Left renal cortex interstitium (tissue), 4 donors: ENCODE results near the gene PROSER1. TPM values are rescaled to one million over a fixed set of nuclear protein-coding genes. Genes with fewer than 3 reads are reported as not detected.
"Not testable (repeated sequence)": the region's sequence is repeated elsewhere in the genome, so short reads cannot be mapped to it uniquely, and the experiment has no call there.

Experiments used
- DNase-seq, 4 donors: peaks; one replicate each; pipeline ENCODE4 v3.0.0-alpha.2; 2013; ENCODE audit warnings: low read depth in 4 of 4, low spot score in 2 of 4, missing footprints in 1 of 4
- polyA plus RNA-seq, 4 donors: library from polyadenylated mRNA; unstranded; fragments of 120-200 nt; gene quantifications; one replicate each; pipeline ENCODE4 v1.2.1, GENCODE V29; 2013; ENCODE audit not compliant: insufficient read length in 4 of 4

PROSER1 gene
- polyA plus RNA-seq, 4 donors, result 25.2 to 52.8 (median 35.4) TPM

- no peak for DNase-seq
These were observed 5.7 kb downstream of the PROSER1 start for GRCh38 chr13:39032150-39032549.

GRCh38 chr13:39025433-39025839 is 12.5 kb downstream of the PROSER1 start:
- no peak for DNase-seq

- no peak for DNase-seq
These were observed 14.1 kb downstream of the PROSER1 start for GRCh38 chr13:39023761-39024160.

GRCh38 chr13:39023316-39023715 is 14.6 kb downstream of the PROSER1 start:
- DNase-seq, result no peak

- no peak for DNase-seq
These were observed 16.9 kb downstream of the PROSER1 start for GRCh38 chr13:39020853-39021462.

GRCh38 chr13:39016787-39017186 is 21.1 kb downstream of the PROSER1 start:
- DNase-seq, result no peak

- DNase-seq, result no peak
These were observed 21.8 kb downstream of the PROSER1 start for GRCh38 chr13:39016087-39016486.

GRCh38 chr13:39013462-39013861 is 24.4 kb downstream of the PROSER1 start:
- no peak for DNase-seq

GRCh38 chr13:39012608-39013007 is 25.3 kb downstream of the PROSER1 start:
- no peak for DNase-seq

GRCh38 chr13:39006371-39007111 is 31.3 kb downstream of the PROSER1 start:
- not testable (repeated sequence) for DNase-seq

GRCh38 chr13:38998739-38999138 is 39.1 kb downstream of the PROSER1 start:
- no peak for DNase-seq

- DNase-seq, result no peak
These were observed 44.5 kb downstream of the PROSER1 start for GRCh38 chr13:38993381-38993780.

GRCh38 chr13:38990693-38991092 is 47.2 kb downstream of the PROSER1 start, which contains the start of gene STOML3:
Gene STOML3 (minus strand): TSS chr13:38990831. CDS start chr13:38990721, 110 bp downstream.
- no peak for DNase-seq

GRCh38 chr13:38981096-38981495 is 56.8 kb downstream of the PROSER1 start:
- DNase-seq, result no peak

- DNase-seq, result no peak
These were observed 57.2 kb downstream of the PROSER1 start for GRCh38 chr13:38980750-38981078.

GRCh38 chr13:38979891-38980749 is 57.8 kb downstream of the PROSER1 start:
- DNase-seq, result peak in 3 of 4 donors; percentile 11 to 29 (median 21)

GRCh38 chr13:38970380-38971051 is 67.4 kb downstream of the PROSER1 start:
- DNase-seq, result no peak

GRCh38 chr13:38969187-38969586 is 68.7 kb downstream of the PROSER1 start:
- DNase-seq, result no peak

- DNase-seq, result no peak
These were observed 70.4 kb downstream of the PROSER1 start for GRCh38 chr13:38967446-38967845.

- DNase-seq, result no peak
These were observed 72.6 kb downstream of the PROSER1 start for GRCh38 chr13:38965281-38965680.

GRCh38 chr13:38960175-38960574 is 77.7 kb downstream of the PROSER1 start:
- no peak for DNase-seq
